ENCODE results near the gene RLN3. TPM values are rescaled to one million over a fixed set of nuclear protein-coding genes. Genes with fewer than 3 reads are reported as not detected.

RLN3 gene
- total and polyA plus RNA-seq, 9 of the 15 experiments (the other 6 are each of a cell fraction or from before 2014, with no cell fraction given), result 0.31 to 1.2 (median 0.71) TPM; not detected in 6

DNA sequence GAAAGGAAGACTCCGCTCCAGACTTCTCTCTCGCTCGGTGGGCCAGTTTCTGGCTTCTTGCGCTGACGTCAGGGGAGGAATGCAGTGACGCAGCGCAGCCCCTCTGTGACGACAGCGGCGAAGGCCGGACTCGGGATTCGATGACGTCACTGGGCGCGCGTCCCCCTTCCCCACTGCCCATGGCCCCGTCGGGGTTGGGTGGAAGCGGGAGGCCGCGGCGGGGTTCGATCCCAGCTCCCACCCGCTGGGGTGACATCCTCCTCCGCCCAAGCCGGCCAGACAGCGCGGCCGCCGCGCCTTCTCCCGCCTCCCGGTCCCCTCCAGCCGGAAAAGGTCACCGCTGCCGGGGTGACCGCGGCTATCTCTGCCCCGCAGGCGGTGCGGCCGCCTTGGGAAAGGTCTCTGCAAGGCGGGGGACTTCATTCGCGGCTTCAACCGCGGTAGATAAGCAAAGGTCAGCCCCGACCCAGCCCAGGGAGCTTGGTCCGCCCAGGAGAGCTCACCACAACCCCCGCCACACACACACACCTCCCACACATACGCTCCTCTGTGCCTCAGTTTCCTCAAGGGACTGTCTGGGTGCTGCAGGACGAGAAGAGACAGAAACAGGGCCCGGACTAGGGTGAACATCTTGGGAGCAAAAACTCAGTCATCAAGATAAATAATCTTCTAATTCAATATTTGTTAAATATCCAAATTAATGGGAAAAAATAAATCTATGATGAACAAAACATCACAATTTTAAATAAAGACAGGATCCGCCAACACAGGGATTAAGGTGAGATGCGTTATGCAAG lies 21.0 kb upstream of the RLN3 start (continued):
- TF ChIP-seq, protein P1, sequence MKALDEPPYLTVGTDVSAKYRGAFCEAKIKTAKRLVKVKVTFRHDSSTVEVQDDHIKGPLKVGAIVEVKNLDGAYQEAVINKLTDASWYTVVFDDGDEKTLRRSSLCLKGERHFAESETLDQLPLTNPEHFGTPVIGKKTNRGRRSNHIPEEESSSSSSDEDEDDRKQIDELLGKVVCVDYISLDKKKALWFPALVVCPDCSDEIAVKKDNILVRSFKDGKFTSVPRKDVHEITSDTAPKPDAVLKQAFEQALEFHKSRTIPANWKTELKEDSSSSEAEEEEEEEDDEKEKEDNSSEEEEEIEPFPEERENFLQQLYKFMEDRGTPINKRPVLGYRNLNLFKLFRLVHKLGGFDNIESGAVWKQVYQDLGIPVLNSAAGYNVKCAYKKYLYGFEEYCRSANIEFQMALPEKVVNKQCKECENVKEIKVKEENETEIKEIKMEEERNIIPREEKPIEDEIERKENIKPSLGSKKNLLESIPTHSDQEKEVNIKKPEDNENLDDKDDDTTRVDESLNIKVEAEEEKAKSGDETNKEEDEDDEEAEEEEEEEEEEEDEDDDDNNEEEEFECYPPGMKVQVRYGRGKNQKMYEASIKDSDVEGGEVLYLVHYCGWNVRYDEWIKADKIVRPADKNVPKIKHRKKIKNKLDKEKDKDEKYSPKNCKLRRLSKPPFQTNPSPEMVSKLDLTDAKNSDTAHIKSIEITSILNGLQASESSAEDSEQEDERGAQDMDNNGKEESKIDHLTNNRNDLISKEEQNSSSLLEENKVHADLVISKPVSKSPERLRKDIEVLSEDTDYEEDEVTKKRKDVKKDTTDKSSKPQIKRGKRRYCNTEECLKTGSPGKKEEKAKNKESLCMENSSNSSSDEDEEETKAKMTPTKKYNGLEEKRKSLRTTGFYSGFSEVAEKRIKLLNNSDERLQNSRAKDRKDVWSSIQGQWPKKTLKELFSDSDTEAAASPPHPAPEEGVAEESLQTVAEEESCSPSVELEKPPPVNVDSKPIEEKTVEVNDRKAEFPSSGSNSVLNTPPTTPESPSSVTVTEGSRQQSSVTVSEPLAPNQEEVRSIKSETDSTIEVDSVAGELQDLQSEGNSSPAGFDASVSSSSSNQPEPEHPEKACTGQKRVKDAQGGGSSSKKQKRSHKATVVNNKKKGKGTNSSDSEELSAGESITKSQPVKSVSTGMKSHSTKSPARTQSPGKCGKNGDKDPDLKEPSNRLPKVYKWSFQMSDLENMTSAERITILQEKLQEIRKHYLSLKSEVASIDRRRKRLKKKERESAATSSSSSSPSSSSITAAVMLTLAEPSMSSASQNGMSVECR (CRISPR knock-in tag; IDR thresholded peaks at IDR 0.05), result no peak; the same call in 1 of the 2 replicates
- TF ChIP-seq ZNF41 (CRISPR knock-in tag; conservative IDR thresholded peaks at IDR 0.05), result no peak
- TF ChIP-seq HNRNPL (IDR thresholded peaks at IDR 0.05; ENCODE audit: low read depth, low read length), result no peak
- peak; percentile 17 to 36; a peak in 2 of 4 replicates for TF ChIP-seq FOXK2 (conservative IDR thresholded peaks at IDR 0.05 in 1 of 2, IDR thresholded peaks at IDR 0.05 in 1 of 2; ENCODE audit: low read depth in 2 of 2)
- peak; percentile 99 for TF ChIP-seq GATA2 (CRISPR knock-in tag; IDR thresholded peaks at IDR 0.05)
- peak; percentile 99 for TF ChIP-seq SMARCA4 (IDR thresholded peaks at IDR 0.05)
- no peak for TF ChIP-seq FOXA3 (CRISPR knock-in tag; conservative IDR thresholded peaks at IDR 0.05 in 1 of 2, IDR thresholded peaks at IDR 0.05 in 1 of 2)
- TF ChIP-seq, protein P2, sequence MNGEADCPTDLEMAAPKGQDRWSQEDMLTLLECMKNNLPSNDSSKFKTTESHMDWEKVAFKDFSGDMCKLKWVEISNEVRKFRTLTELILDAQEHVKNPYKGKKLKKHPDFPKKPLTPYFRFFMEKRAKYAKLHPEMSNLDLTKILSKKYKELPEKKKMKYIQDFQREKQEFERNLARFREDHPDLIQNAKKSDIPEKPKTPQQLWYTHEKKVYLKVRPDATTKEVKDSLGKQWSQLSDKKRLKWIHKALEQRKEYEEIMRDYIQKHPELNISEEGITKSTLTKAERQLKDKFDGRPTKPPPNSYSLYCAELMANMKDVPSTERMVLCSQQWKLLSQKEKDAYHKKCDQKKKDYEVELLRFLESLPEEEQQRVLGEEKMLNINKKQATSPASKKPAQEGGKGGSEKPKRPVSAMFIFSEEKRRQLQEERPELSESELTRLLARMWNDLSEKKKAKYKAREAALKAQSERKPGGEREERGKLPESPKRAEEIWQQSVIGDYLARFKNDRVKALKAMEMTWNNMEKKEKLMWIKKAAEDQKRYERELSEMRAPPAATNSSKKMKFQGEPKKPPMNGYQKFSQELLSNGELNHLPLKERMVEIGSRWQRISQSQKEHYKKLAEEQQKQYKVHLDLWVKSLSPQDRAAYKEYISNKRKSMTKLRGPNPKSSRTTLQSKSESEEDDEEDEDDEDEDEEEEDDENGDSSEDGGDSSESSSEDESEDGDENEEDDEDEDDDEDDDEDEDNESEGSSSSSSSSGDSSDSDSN (IDR thresholded peaks at IDR 0.05; ENCODE audit: borderline replicate concordance in 1 of 2, low read depth in 2 of 2, low read length in 2 of 2), result peak; percentile 97 to 99; a peak in 3 of 4 replicates
- peak; percentile 39 for TF ChIP-seq FUS (optimal IDR thresholded peaks at IDR 0.05; ENCODE audit: low read depth, low read length)
- TF ChIP-seq, protein P3, sequence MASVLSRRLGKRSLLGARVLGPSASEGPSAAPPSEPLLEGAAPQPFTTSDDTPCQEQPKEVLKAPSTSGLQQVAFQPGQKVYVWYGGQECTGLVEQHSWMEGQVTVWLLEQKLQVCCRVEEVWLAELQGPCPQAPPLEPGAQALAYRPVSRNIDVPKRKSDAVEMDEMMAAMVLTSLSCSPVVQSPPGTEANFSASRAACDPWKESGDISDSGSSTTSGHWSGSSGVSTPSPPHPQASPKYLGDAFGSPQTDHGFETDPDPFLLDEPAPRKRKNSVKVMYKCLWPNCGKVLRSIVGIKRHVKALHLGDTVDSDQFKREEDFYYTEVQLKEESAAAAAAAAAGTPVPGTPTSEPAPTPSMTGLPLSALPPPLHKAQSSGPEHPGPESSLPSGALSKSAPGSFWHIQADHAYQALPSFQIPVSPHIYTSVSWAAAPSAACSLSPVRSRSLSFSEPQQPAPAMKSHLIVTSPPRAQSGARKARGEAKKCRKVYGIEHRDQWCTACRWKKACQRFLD (CRISPR knock-in tag; IDR thresholded peaks at IDR 0.05), result peak; percentile 96
- no peak for TF ChIP-seq ZNF124 (CRISPR knock-in tag; IDR thresholded peaks at IDR 0.05)
- no peak for TF ChIP-seq ESRRB (CRISPR knock-in tag; IDR thresholded peaks at IDR 0.05; ENCODE audit: borderline replicate concordance)
- TF ChIP-seq, protein P4, sequence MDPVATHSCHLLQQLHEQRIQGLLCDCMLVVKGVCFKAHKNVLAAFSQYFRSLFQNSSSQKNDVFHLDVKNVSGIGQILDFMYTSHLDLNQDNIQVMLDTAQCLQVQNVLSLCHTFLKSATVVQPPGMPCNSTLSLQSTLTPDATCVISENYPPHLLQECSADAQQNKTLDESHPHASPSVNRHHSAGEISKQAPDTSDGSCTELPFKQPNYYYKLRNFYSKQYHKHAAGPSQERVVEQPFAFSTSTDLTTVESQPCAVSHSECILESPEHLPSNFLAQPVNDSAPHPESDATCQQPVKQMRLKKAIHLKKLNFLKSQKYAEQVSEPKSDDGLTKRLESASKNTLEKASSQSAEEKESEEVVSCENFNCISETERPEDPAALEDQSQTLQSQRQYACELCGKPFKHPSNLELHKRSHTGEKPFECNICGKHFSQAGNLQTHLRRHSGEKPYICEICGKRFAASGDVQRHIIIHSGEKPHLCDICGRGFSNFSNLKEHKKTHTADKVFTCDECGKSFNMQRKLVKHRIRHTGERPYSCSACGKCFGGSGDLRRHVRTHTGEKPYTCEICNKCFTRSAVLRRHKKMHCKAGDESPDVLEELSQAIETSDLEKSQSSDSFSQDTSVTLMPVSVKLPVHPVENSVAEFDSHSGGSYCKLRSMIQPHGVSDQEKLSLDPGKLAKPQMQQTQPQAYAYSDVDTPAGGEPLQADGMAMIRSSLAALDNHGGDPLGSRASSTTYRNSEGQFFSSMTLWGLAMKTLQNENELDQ (CRISPR knock-in tag; IDR thresholded peaks at IDR 0.05; ENCODE audit: borderline replicate concordance), result no peak
- peak; percentile 81; the same call in 1 of the 2 replicates for TF ChIP-seq ZNF274 (IDR thresholded peaks at IDR 0.05; ENCODE audit: borderline replicate concordance, low read depth, low read length)
- TF ChIP-seq ZNF586 (CRISPR knock-in tag; conservative IDR thresholded peaks at IDR 0.05), result no peak

Data from K562 (cell line).